ENCODE results near the gene PLA2G7.

The PLA2G7 gene

GRCh38 chr6:46687619-46688097 is 47.5 kb downstream of the PLA2G7 start, which contains the start of gene TDRD6:
Gene TDRD6, plus strand, starts transcription at chr6:46687885. Its CDS starts 244 bp downstream, at chr6:46688129.
- no peak for DNase-seq

GRCh38 chr6:46684771-46685170 is 50.4 kb downstream of the PLA2G7 start:
- DNase-seq: no peak

GRCh38 chr6:46677314-46677654 is 57.9 kb downstream of the PLA2G7 start:
- no peak for DNase-seq

- DNase-seq: no peak
Observed at GRCh38 chr6:46676604-46677313, 58.4 kb downstream of the PLA2G7 start.

- no peak for DNase-seq
Observed at GRCh38 chr6:46674410-46674809, 60.8 kb downstream of the PLA2G7 start.

- no peak for DNase-seq
Observed at GRCh38 chr6:46667377-46667776, 67.8 kb downstream of the PLA2G7 start.

- DNase-seq: no peak
Observed at GRCh38 chr6:46661483-46661882, 73.7 kb downstream of the PLA2G7 start.

- no peak for DNase-seq
Observed at GRCh38 chr6:46657642-46658041, 77.5 kb downstream of the PLA2G7 start.

- no peak for DNase-seq
Observed at GRCh38 chr6:46655803-46656202, 79.4 kb downstream of the PLA2G7 start.

All from GOT3 (cell line).